Activated gamma-delta T cell treated with anti-CD3 and anti-CD28 coated beads, Interleukin-2, amount 50 U/mL, for 16 hours (primary cell): ENCODE data around the gene KCNN3.

ENCODE experiments used
- DNase-seq: peaks from one replicate; pipeline ENCODE4 v3.0.0-alpha.2; 2020; ENCODE audit warnings: low read depth

KCNN3 gene

DNA sequence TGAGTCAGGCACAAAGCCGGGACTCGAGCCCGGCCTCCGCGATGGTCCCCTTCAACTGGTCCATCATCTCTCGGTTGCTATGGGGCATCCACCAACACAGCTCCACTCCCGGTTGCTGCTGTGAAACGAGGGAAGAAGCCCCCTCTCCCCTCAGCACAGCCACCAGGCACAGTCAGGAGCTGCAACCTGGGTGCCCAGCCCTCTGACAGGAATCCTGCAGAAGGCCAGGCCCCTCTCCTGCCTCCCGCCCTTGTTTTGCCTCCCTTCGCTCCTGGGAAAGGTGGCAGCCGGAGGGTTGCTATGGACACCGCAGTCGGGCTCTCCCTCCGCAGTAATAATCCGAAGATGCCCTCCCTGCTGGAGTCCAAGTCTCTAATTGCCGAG, 8.9 kb upstream of the KCNN3 start:
- no peak for DNase-seq

DNA sequence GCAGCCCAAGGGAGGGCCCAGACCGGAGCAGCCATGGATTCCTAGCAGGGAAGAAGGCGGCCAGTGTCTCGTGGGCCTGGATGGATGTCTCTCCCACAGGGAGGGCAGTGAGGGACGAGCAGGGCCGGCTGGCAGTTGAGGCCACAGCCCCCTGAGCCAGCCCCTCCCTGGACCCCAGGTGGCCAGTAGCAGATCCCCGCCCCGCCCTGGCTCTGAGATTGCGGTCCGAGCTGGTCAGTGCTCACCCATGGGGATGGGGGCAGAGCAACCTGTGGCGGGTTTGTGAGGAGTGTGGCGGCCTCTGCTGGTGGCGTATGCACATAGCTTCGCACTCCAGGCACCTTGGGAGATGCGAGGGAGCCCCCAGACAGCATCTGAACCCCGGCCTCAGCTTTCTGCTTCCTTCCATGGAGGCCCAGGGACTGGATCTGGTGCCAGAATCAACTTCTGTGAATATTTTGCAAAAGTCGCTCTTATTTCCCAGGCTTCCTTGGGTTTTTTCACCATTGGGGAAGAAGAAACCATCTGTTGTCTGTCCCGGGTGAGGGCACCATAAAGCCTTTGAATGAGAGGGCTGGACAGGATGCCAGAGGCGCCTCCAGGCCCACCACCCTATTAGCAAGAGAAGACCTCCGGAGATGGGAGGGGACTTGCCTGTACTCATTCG, 8.4 kb upstream of the KCNN3 start:
- DNase-seq = peak; percentile 52

DNA sequence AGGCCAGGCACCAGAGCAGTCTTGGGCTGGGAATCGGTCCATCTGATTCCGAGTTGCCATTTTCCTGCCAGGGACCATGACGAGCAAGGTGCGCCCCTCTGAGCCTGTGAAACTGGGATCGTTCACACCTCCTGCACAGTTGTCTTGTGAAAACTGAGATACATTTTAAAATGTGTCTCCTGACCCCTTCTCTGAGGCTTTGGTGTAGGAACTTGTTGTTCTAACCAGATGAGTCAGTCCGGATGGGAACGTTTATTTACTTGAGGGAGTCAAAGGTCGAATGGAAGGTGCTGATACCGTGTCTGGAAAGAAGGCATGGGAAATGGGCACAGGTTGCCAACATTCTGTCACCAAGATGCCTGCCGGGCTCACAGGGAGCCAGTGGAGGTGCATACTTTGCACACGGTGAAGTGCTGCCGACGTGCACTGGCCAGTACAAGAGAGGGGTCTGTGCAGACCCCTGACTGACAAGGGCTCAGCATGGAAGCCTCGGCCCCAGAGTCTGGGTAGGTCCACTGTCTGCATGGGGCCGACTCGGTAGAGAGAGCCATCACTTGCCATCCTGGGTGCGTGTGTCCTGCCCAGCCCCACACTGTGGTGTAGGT, 7.4 kb upstream of the KCNN3 start:
- DNase-seq = no peak

DNA sequence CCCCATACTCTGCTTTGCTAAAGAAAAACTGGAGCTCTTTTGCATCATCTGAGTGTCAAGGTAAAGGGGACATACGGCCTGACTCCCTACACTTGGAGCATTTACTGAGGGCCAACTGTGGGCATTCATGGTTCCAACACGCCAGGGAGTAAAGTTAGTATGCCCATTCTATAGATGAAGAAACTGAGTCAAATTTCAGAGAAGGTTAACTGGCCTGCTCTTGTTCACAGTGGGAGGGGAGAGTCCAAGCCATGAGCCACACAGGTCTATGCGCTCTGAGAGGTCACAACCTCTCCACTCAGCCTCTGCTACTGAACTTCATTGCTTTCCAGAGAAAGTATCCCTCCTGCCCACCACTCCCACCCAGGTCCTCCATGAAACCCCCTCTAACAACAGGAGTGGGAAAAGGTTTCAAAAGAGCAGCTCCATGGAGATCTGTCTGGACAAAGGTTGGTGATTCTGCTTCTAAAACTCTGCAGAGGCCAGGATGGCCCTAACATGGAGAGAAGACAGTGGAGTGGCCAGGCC, 6.8 kb upstream of the KCNN3 start:
- no peak for DNase-seq

DNA sequence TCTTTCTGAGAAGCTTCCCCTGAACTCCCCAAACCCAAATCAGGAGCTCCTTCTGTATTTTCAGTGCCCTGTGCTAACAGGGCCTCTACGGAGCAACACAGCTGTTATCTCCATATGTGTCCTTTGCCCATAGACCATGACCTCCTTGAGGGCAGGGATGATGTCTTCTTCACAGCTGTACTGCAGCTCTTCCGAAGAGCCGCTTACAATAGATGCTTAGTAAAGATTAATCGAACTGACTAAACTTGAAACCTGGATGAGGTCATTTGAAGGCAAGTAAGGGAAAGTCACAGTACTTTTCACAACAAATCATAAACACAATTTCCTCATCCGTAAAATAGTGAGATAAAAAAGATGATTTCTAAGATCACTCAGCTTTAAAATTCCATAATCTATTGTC, 4.4 kb upstream of the KCNN3 start:
- DNase-seq = no peak

DNA sequence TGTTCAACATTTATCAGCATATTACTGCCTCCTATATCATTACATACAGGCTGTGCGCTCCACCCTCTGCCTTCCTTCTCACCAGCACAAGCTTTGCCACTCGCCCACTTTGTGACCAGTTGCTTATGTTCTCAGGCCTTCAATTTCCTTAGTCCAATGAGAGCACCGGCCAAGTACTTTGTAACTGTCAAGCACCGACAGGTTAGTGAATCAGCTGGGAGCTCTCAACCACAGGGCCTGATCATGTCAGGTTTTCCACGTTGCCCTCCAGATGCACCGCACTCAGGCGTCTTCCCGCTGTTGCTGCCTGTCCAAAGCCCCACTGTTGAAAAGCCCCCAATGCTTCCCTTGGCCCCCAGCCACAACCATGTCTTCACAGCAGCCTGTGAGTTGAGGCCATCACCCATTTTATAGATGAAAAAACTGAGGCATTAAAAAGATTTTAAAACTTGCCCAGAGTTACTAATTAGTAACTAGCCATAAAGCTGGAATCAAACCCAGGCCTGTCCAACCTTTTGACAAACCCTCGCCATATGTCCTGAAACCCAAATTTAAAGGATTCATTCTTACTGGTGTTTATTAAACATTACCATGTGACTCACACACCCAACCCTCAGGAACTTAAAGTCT, 3.4 kb upstream of the KCNN3 start:
- DNase-seq = no peak

DNA sequence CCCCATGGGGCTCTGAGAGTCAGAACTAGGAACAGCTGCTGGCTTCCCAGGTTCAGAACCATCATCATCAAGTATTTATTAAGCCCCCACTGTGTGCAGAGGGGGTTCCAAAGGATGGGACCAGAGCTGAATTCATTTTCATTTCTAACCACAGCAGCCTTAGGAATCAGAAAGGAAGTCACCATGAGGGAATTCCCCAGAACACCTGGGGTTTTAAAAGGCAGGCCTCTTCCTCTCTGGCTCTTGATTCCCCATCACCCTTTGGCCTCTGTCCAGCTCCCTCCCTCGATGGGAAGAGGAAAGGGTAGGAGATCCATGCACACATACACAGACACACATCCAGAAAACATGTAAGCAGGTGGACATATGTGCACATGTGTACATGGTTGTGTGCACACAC, 1.3 kb upstream of the KCNN3 start:
- DNase-seq = no peak

DNA sequence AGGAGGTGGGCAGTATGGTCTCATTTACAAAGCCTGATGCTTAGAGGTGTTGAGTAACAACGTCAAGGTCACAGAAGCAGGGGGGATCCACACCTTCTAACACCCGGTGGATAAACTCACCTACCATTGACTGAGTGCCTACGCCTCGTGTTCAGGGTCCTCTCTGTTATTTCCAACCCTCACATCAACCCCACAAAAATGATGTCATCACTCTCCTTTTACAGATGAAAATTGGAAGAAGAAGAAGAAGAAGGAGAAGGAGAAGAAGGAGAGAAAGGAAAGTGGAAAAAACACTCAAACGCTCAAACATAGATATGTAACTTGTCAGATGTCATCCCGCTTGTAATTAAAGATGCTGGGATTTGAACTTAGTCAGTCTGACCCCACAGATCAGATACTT, 653 bp upstream of the KCNN3 start:
- DNase-seq = no peak

DNA sequence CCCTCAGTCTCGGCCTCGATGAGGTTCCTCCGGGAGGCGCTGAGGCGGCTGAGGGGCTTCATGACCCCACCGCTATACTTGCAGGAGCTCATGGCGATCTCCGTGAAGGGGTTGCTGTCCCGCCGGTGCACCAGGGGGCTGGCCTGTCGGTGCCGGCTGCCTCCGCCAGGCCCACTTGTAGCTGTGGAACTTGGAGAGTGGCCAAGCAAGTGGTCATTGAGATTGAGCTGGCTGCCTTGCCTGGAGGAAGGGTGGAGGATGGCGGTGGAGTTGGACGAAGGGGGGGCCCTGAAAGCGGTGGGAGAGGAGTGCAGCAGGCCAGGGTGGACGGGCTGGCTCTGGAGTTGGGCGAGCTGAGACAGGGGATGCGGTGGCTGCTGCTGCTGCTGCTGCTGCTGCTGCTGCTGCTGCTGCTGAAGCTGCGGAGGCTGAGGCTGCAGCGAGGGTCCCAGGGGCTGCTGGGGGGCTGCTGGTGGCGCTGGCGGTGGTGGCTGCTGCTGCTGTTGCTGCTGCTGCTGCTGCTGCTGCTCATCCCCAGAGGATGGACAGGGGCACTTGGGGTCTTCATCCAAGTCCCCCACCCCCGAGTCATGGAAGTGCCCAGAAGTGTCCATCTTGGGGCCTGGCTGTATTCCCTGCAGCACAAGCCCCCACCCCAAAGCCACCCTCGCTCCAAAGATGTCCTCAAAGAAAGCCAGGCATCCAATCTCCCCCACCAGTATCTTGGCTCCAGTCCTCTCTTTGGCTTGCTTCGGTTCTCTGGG, 548 bp downstream of the KCNN3 start:
- DNase-seq = no peak

DNA sequence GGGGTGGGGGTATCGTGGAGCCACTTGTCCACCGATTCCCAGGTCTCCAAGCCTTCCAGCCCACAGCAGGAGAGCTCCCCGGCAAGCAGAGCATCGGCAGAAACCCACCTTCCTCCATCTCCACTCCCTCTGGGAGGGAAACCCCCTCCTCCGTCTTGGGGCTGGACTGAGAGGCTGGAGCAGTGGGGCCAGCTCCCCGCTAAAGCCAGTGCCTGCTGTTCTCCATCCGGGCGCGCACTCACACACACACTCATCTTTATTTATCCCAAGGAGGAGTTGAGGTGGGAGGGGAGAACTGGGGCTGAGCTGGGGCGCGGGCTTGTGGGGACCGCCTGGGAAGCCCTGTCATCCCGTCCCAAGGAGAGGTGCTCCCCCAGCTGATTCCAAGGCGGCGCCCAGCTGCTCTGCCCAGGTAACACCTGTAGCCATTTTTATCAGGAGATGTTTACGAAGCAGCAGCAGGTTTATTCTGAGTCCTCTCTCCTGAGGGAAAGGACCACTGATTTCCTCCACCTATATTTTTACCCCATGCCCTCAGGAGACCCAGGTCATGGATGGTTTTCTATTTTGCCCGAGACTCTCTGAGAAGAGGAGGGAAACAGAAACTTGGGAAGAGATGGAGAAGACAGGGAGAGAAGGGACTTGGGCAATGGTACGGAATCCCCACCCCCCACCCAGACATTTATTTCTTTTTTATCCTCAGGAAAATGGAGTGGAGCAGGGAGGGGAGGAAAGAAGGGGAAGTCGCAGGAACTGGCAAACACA, 2.1 kb downstream of the KCNN3 start:
- no peak for DNase-seq

DNA sequence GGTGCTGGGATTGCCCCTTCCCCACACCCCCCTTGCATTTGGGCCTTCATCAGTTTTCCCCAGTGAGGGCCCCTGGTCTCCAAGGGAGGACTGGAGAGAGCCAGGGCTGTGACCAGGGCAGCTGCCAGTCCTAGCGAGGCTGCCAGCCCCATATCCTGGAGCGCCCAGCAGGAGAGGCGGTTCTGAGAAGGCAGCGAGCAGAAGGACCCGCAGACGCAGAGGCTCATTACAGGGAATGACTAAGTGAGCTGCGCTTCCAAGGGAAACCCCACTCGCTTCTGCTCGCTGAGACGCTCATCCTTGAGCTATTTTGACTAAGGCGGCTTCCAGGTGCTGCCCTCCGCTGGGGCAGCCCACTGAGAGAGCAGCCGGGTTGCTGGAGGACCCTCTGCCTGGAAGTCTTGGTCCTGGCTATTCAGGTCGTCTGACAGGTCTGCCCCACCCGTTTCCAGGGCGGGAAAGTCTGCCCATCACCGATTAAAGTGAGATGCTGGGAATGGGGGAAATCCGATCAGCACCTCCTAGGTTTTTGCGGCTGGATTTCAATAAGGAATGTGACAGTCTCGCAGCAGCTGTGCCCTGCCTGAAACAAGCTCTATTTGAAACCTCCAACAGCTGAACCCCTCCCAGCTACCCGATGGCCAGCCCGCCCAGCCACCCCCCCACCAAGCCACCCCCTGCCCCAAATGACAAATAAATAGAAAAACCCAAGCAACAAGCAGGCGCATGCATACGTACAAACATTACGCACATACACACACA, 2.8 kb downstream of the KCNN3 start:
- no peak for DNase-seq

DNA sequence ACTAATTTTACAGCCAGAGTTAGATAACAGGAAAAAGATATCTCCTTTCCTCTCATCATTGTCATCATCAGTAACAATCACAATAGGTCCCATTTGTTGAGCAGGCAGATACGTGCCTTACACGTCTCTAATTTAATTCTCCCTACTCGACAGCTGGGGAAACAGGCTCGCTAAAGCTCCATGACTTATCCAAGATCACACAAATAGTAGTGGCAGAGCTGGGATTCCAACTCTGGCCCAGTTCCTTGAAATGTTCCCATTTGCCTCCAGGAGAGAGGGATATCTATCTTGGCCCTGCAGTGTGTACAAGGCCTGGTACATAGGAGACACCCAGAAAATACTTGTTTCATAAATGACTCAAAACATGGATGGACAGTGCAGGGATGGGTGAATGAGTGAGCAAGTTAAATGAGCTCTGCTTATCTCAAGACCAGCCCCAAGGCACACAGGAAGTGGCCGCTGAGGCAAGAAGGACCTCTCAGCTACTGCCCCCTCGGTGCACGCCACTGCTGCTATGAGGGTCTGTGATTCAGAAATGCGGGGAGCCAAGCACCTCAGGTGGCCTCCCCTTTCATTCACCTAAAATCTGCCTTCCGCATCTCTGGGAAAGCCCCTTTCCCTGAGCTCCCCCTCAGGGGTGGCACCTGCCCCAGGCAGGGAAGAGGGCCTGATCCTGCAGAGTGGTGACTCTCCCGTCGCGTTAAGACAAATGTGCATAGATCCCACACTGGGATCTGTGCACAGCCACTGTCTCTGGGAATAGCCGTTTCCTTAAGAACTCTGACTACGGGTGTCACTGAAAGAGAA, 3.6 kb downstream of the KCNN3 start:
- DNase-seq = no peak

DNA sequence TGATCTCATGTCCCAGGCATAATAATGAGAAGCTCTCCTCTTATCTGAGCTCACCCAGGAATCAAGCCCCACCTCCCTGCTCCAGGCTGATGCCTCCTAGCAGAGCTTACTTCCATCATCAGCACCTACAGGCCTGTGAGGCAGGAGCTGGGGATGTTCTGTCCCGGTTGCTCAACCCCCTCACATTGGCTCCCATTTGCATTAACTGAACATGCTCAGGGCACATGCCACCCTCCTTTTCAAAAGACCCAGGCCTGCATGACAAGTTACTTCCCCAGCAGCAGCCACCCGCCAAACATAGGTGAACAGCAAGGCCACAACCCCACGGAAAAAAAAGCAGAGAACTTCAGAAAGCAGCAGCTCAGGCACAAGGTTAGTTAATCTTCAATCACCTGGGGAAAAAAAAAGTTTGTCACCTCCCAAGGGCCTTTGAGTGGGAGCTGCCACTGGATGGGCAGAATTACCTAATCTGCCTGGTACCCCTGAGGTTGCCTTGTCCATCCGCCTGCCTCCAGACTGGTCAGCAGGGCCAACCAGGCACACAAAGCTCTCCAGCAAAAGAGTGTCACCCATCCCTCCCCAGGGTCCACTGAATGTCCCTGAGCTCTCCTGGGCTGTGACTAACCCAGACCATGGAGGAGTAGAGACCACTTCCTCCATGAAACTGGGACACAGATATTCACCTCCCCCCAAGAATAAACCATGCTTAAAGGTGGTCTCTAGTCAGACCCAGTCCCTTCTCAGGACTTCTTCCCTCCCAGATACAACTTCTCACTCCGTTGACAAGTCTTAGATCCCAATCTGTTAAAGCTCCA, 4.4 kb downstream of the KCNN3 start:
- DNase-seq = no peak

DNA sequence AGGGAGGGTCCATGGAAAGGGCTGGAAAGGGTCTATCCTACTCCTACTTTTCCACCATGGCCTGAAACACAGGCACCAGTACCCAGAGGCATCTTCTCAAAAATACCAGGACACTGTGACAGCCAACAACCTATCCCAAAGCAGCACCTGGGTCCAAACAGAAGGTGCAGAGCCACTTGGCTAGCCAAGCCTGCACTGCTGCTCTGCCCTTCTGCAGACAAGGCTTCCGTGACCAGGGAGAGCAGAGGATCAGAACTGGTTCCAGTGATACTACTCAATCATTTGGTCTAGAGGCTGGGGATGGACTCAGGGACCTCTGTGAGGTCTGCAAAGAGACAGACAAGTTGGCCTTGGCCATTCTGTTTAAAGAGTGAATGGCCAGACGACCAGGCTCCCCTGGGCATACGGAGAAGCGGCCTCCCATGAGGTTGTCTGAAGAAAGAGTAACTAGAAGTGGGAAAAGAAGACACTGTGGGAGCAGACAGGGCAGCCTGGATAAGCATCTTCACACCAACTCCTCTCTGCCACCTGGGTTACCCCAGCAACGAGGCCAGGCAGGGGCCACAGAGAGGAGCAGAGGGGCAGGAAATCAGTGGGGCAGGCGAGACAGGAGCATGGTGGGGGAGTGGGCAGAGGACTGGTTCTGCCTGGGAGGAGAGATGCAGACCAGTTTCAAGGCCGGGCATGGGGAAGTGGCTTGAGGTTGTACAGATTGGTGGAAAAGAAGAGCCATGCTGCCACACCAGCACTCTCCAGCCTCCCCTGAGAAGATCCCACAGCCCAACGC, 5.7 kb downstream of the KCNN3 start:
- no peak for DNase-seq

DNA sequence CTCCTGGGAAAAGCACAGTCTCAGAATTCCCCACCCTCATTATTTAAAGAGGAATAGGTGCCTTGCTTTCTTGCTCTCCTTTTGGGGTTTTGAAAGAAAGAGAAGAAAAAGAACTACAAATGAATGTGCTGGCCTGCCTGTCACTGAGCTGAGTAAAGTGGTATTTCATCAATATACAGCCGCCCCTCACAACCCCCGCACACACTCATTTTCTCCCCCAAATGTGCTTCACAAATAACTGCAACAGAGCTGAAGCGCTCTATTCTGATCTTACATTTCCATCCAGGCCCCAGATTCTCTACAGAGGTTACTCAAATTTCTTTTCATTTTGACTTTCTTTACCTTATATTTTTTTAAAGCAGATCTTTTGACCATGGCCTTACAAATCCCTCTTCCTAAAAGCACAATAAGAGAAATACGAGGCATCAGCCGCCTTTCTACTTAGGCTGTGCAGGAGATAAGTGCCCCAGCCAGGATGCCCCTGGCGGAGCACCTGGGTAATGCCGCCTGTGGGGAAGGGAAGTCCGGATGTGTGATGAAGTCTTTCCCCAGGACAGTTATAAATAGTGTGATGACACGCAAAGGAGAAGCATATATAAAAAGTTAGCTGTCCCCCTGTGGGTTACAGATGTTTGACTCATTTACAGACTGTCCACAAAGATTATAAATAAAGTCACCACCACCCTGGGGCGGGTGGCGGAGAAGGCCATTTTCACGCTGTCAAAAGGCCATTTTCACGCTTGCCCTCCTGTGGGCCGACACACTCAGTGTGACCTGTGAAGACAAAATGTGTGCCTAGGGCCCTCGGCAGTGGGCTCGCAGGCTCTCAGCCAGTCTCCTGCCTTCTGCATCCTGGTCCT, 6.5 kb downstream of the KCNN3 start:
- DNase-seq = no peak

DNA sequence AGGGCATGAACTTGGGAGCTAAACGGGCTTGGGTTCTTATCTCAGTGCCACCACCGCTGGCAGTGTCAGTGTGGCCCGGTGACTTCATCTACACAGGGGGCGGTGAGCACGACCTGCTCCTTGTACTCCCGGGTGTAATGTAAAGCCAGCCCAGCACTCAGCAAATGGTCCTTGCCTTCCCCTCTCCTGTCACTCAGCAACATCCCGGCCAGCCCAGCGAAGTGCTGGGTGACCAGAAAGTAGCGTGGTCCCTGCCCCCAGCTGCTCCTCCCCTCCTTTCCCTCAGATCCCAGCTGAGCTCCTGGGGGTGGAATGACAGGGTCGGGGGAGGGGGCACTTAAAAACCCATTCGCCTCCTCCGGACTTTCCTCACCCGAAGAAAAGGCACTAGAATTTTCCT, 7.2 kb downstream of the KCNN3 start:
- DNase-seq = no peak

DNA sequence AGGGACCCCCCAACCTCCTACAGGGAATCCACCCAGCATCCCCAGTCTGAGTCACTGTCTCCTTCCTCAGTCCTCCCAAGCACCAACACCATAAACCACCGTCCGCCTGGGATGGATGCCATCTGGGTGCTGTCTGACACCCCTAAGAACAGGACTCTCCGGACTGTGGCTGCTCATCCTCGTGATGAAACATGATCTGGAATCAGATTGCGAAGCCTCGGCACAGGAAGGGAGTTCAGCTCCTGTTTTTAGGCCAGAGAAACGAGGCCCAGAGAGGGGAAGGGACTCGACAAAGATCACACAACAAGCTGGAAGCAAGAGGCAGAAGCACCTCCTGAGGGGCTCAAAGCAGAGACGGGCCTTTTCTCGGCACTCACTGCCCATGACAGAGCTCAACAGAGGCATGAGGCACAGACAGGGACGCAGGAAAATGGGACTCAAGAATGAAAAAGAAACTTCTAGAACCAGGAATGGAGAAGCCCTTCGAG, 8.4 kb downstream of the KCNN3 start:
- DNase-seq = no peak
